Mesodermal cell (in vitro differentiated cells): ENCODE measurements around the gene VSNL1.

ENCODE experiments used
- H3K27ac ChIP-seq: 2 replicates; pipeline ENCODE4 v1.7.0; 2013; ENCODE audit warnings: mild to moderate bottlenecking, low read depth, low read length, moderate library complexity; ENCODE audit not compliant: severe bottlenecking
- H3K36me3 ChIP-seq: 2 replicates; pipeline ENCODE4 v1.7.1; 2013; ENCODE audit warnings: mild to moderate bottlenecking, low read length, moderate library complexity; ENCODE audit not compliant: control insufficient read depth, insufficient read depth
- H3K4me1 ChIP-seq: one replicate; pipeline ENCODE4 v1.7.1; 2013; ENCODE audit warnings: mild to moderate bottlenecking, low read length; ENCODE audit not compliant: insufficient read depth, control insufficient read depth, poor library complexity, severe bottlenecking
- H3K4me3 ChIP-seq: 2 replicates; pipeline ENCODE4 v1.7.0; 2013; ENCODE audit warnings: low read length, control low read depth, mild to moderate bottlenecking; ENCODE audit not compliant: insufficient read depth, poor library complexity, severe bottlenecking; ENCODE audit errors: extremely low read depth
- H3K9me3 ChIP-seq: 2 replicates; pipeline ENCODE4 v1.7.1; 2013; ENCODE audit warnings: mild to moderate bottlenecking, low read length, moderate library complexity; ENCODE audit not compliant: control insufficient read depth
- WGBS, 2 experiments: methylation state at CpG; one replicate each; pipeline ENCODE4 v1.1.5; 2013; ENCODE audit warnings: missing lambda C conversion rate in 2 of 2; ENCODE audit not compliant: insufficient coverage in 2 of 2; 5-methylcytosine and 5-hydroxymethylcytosine counted together

Gene VSNL1

DNA sequence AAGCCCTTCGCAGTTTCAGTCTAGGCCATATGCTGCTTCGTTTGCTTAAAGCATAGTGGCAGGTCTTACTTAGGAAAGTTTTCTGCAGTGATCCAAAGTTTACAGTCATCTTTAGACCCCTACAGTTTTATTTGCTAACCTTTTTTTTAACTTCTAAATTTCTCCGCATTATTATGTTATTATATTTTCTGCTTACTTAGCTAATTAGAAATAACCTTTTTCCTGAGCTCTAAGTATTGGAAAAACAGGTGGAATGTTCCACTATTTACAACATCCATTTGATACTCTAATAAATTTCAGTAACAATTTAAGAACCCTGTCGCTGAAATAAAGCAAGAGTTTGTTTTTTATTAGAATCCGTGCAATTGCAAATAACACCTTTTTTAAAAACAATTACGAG lies 18.2 kb upstream of the VSNL1 start:
- WGBS, 2 experiments, result 82% methylated on average over 2 of the region's 6 CpGs; no CpG with 5 or more reads in 1 of the 2 experiments
- Histone ChIP-seq H3K4me1 (no peaks in the 10 kb centered on the region), H3K9me3 (no peaks in the 10 kb centered on the region), H3K36me3 (no peaks in the 10 kb centered on the region), H3K27ac (no peak overlapping the region), H3K4me3 (no peak overlapping the region)

DNA sequence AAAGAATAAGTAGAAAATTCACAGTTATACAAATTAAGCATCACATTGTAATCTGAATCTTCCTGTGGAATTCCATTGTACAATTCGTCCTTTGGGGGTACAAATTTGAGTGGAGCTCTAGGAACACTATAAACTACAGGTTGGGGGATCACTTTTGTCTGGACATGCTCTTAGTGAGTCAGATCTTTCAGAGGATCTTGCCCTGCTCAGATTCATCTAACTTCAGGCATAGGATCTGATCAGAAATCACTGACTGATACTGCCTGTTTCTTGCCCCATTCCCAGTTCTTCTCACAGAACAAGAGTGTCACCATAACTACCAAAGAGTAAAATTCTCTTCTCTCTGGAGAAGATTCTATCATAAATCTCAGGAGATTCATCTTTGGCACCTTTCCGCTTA lies 10.7 kb upstream of the VSNL1 start:
- Histone ChIP-seq H3K4me3 (no peak overlapping the region), H3K4me1 (no peaks in the 10 kb centered on the region), H3K36me3 (no peaks in the 10 kb centered on the region), H3K27ac (no peak overlapping the region), H3K9me3 (no peaks in the 10 kb centered on the region)
- WGBS, 2 experiments, result 75% methylated on average over 1 of the region's 2 CpGs; no CpG with 5 or more reads in 1 of the 2 experiments

DNA sequence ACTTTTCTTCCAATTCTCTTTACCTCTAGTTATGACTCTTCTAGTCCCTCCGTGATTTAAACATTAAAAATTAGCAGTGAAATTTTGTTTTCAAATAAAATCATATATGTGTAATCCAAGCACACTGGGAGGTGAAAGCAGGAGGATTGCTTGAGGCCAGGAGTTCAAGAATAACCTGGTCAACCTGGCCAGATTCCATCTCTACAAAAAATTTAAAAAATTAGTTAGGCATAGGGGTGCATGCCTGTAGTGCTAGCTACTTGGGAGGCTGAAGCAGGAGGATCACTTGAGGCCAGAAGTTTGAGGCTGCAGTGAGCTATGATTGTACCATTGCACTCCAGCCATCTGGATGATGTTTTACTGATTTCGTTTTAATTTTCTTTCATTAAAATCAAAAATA lies 7.0 kb upstream of the VSNL1 start:
- Histone ChIP-seq H3K4me1 (no peaks in the 10 kb centered on the region), H3K9me3 (no peaks in the 10 kb centered on the region), H3K36me3 (no peaks in the 10 kb centered on the region), H3K27ac (no peak overlapping the region), H3K4me3 (no peak overlapping the region)
- WGBS, 2 experiments, result no CpG with 5 or more reads among the region's 2 CpGs

DNA sequence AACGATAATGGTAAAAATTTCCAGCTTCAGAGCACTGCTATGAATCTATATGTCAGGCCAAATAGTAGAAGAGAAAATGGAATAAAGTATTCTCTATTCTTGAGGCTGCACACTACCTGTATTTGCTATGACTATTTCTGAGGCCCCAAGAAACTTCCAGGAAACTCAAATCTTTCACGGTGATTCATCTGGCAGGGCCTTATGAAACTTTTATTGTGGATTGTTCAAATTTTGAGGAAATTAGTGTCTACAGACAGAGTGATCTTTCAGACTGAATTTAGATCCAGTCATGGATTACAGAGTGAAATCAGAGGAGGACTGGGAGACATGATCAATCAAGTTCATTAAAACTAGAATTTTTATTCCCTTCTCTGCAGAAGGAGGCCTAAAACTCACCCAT lies 4.1 kb upstream of the VSNL1 start:
- 83% methylated on average over 2 of the region's 2 CpGs; no CpG with 5 or more reads in 1 of the 2 experiments for WGBS, 2 experiments
- peaks cover 8% of the 10 kb centered on the region for H3K4me1 ChIP-seq

DNA sequence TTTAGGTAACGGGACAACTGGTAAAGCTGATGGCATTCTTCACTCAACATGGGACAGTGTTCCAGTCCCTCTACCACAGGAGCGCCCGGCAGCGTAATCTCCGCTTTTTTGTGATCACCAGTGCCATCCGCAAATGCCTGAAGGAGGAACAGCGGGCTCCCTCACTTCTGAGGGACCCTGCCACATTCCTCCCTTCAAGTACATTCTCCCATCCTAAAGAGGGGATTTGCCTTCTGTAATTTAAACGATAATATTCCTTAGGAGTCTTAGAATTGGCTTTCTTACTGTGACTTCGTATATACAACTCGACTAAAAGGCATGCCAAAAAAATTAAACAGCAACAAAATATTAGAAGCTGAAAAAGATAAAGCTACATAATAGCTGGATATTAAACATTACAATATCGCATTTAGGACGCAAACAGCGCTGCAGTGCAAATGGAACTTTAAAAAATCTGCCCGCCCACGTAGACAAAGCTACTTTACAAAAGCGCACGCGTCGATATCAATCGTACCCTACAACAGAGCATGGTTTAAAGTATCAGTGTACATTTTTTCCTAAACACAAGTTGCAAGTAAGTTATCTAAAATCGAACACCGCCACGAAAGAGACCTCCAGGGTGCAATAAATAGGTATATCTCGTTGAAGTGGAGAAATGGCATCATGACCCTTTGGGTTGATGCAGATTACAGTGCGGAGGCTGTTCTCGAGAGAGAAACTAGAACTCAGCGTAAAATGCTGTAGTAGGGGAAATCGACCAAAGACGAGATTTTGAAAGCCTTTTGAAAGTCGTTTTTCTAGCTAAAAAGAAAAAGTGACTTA lies 2.3 kb upstream of the VSNL1 start:
- H3K36me3 ChIP-seq, result no peaks in the 10 kb centered on the region
- H3K4me3 ChIP-seq, result peak overlapping the region; percentile 46
- 0 to 4% methylated on average over 13 to 19 of the region's 30 CpGs for WGBS, 2 experiments
- H3K4me1 ChIP-seq, result peaks cover 13% of the 10 kb centered on the region
- no peaks in the 10 kb centered on the region for H3K9me3 ChIP-seq
- no peak overlapping the region for H3K27ac ChIP-seq

More for the DNA sequence above, 4.1 kb upstream of the VSNL1 start:
- H3K36me3 ChIP-seq, result no peaks in the 10 kb centered on the region
- no peaks in the 10 kb centered on the region for H3K9me3 ChIP-seq
- no peak overlapping the region for H3K4me3 ChIP-seq
- H3K27ac ChIP-seq, result no peak overlapping the region

DNA sequence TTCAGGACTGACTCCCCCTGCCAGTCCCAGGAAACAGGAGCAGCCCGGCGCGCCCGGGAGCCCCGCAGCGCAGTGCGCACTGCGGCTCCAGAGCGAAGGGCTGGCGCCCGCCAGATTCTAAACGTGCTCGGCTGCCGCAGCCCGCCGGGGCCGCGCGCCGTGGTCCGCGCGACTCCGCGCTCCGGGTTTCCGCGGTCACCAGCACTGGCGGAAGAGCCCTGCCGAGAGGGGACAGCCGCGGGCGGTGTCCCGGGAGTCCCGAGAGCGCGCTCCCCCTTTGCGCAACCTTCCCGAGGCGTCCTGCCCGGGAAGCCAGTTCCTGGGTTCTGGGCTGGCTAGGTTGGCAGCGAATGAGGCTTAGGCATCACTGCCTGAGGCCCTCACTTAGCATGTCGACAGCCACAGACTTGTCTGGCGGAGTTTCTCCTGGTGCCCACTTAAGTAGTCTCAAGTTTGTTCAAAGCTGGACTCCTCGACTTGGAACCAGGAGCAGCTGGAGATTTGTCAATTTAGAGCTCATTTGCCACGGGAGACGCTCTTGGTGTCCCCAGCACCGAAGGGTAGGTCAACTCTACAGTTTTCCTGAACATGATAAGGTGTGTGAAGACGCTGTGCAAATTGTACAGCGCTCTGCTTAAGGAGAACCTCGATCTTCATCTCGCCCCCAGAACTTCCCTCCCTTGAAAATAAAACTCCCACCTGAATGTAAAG lies 1.5 kb upstream of the VSNL1 start:
- no peaks in the 10 kb centered on the region for H3K9me3 ChIP-seq
- H3K4me3 ChIP-seq, result peak overlapping the region; percentile 46
- no peak overlapping the region for H3K27ac ChIP-seq
- H3K4me1 ChIP-seq, result peaks cover 18% of the 10 kb centered on the region
- 0 to 1% methylated on average over 43 to 44 of the region's 52 CpGs for whole genome bisulfite sequencing, 2 experiments
- H3K36me3 ChIP-seq, result no peaks in the 10 kb centered on the region

DNA sequence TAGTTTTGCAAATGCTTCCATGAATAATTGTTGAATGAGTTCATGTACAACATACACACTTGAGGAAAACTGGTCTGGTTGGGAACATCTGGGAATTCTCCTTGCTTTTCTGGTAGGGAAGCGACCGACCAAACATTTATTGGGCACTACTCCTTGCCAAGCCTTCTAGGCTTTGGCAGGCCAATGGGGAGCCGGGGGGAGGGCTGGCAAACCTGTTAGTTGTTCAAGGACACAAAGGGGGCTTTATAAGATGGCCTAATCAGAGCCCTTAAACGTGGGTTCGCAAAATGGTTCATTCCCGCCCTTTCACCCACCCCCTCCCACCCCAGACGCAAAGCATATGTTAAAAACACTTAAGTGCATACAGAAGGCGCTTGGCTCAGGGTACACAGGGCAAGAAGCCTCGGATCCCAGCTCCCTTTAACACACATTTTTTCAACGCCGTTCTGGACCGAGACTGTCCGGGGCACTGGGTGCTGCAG lies 844 bp upstream of the VSNL1 start:
- Histone ChIP-seq H3K27ac (peak overlapping the region; percentile 55), H3K9me3 (no peaks in the 10 kb centered on the region), H3K4me3 (peak overlapping the region; percentile 46), H3K36me3 (no peaks in the 10 kb centered on the region), H3K4me1 (peaks cover 22% of the 10 kb centered on the region)
- WGBS, 2 experiments, result 0 to 4% methylated on average over 4 to 6 of the region's 13 CpGs

DNA sequence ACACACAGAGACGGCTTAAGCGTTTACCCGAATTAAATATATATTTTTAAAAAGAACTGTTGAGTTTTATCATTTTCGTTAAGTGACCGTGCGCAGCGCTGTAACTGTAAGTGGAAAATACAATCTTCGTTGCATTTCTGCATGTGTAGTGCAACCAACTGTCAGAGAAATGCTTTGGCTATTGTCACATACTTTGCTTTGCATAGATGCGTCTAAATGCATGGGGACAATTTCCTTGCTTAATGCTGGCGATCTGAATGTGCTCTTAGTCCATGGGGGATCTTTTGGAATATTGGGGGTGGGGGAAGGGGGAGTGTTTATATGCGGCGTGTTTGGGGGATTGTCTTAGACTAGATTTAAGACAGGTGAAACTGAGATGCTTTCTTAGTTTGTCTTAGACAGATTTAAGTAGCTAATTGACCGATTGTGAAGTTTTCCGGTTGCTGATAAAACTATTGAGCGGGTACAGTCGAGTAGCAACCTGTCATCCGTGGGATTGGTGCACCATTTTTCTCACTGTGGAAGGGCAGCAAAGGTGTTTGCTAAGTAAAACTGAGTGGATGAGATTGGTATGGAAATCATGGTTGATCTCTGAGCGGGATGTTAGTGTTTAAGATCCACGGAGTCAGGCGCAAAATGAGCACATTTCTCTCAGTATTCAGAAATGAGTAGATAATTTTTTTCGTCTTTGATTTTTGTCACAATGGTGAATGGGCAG lies 476 bp downstream of the VSNL1 start:
- Histone ChIP-seq H3K4me3 (peak overlapping the region; percentile 46), H3K27ac (no peak overlapping the region), H3K9me3 (no peaks in the 10 kb centered on the region), H3K36me3 (no peaks in the 10 kb centered on the region), H3K4me1 (peaks cover 22% of the 10 kb centered on the region)
- WGBS, 2 experiments, result 0 to 1% methylated on average over 10 to 15 of the region's 21 CpGs

DNA sequence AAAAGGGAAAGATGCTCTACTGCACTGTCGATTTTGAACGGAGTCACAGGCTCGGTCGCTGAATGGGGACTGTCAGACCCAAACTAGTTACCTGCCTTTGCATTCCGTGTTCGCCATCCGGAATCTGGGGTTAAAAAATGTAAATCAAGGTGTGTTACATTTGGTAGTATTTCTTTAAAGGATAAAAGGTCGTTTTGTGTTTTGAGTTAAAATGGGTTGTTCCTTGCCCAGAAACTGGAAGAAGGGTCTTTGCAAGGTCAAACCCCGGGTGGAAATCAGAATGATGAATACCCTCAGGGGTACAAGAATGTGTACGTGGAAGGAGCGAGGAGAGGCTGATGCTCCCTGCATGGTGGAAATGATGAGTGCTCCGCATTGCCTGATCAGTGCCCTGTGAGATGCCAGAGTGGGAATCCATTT lies 1.0 kb downstream of the VSNL1 start:
- no peaks in the 10 kb centered on the region for H3K9me3 ChIP-seq
- H3K4me3 ChIP-seq, result peak overlapping the region; percentile 46
- WGBS, 2 experiments, result 4 to 7% methylated on average over 9 to 12 of the region's 12 CpGs
- no peaks in the 10 kb centered on the region for H3K36me3 ChIP-seq
- H3K27ac ChIP-seq, result no peak overlapping the region
- H3K4me1 ChIP-seq, result peaks cover 22% of the 10 kb centered on the region

DNA sequence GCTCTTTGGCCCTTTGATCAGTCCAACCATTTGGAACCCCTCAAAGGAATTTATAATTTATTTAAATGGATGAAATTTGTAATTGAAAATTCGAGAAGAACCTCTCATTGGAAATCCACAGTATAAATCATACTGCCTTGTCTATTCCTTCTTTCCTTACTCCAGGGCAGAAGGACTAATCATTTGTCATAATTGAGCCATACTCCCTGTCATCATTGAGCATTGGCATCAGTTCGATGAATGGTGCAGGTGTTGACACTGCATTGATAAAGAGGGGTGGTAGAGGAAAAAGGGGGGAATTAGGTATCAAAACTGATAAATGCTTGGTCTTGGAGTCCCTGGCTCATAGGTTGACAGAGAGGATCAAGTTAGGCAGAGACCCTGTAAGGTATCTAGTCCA lies 2.0 kb downstream of the VSNL1 start:
- WGBS, 2 experiments, result 100% methylated on average over 1 of the region's 2 CpGs; no CpG with 5 or more reads in 1 of the 2 experiments
- Histone ChIP-seq H3K36me3 (no peaks in the 10 kb centered on the region), H3K4me3 (no peak overlapping the region), H3K4me1 (peaks cover 22% of the 10 kb centered on the region), H3K9me3 (no peaks in the 10 kb centered on the region), H3K27ac (no peak overlapping the region)
